CD4-positive, alpha-beta T cell (primary cell): ENCODE measurements around the gene ZNF41. TPM values are rescaled to one million over a fixed set of nuclear protein-coding genes. Genes with fewer than 3 reads are reported as not detected.

Source experiments
- ATAC-seq: fragments of 200-7000 bp; cut with Tn5 transposase; one replicate; pipeline ENCODE4 v1.10.0; 2022; ENCODE audit warnings: mild to moderate bottlenecking; ENCODE audit not compliant: poor library complexity
- CTCF ChIA-PET: fragments of 350-600 bp; sonication (Branson Sonifier 250); formaldehyde crosslinking; loops from one replicate; lab custom pipeline; 2021; ENCODE audit warnings: antibody characterized with exemption, inconsistent platforms; lab: Charles Lee
- POLR2A ChIA-PET: fragments of 350-600 bp; sonication (Branson Sonifier 250); formaldehyde crosslinking; loops from one replicate; lab custom pipeline; 2021; ENCODE audit warnings: antibody characterized with exemption, inconsistent platforms; lab: Charles Lee
- DNase-seq, 14 experiments: peaks; one replicate each; pipeline ENCODE4 v3.0.0-alpha.2; 2013 to 2020; ENCODE audit warnings: mixed read lengths in 2 of 14
- H3K27ac ChIP-seq, 2 donors: one replicate each; pipeline versions ENCODE4 v1.5.1 to v1.7.0; 2013; ENCODE audit warnings: low read length in 2 of 2, low read depth in 1 of 2, mild to moderate bottlenecking in 1 of 2
- H3K27me3 ChIP-seq, 2 experiments: 1 replicate in 1 of 2; 2 replicates in 1 of 2; pipeline versions ENCODE4 v1.6.1 to v1.7.0; 2013; ENCODE audit warnings: low read length in 2 of 2, control low read depth in 1 of 2, mild to moderate bottlenecking in 1 of 2, moderate library complexity in 1 of 2; ENCODE audit not compliant: insufficient read depth in 2 of 2, control insufficient read depth in 1 of 2
- H3K36me3 ChIP-seq: one replicate; pipeline ENCODE4 v1.6.1; 2013; ENCODE audit warnings: low read length, control low read depth; ENCODE audit not compliant: insufficient read depth
- H3K4me1 ChIP-seq: one replicate; pipeline ENCODE4 v1.6.1; 2013; ENCODE audit warnings: low read length, control low read depth; ENCODE audit not compliant: insufficient read depth
- H3K4me3 ChIP-seq: one replicate; pipeline ENCODE4 v1.5.1; 2013; ENCODE audit warnings: mild to moderate bottlenecking, low read length, moderate library complexity
- H3K9me3 ChIP-seq, 2 experiments: 1 replicate in 1 of 2; 2 replicates in 1 of 2; pipeline versions ENCODE4 v1.6.1 to v1.7.0; 2013; ENCODE audit warnings: low read length in 2 of 2, mild to moderate bottlenecking in 2 of 2, control low read depth in 1 of 2, moderate library complexity in 1 of 2; ENCODE audit not compliant: control insufficient read depth in 1 of 2, insufficient read depth in 1 of 2
- H3K27ac Mint-ChIP-seq: one replicate; pipeline ENCODE4 v1.8.0; 2020; ENCODE audit warnings: mixed read lengths
- H3K27me3 Mint-ChIP-seq: one replicate; pipeline ENCODE4 v1.8.0; 2021; ENCODE audit warnings: mixed read lengths
- H3K36me3 Mint-ChIP-seq: one replicate; pipeline ENCODE4 v1.8.0; 2021; ENCODE audit warnings: low read depth, mixed read lengths
- H3K4me1 Mint-ChIP-seq: one replicate; pipeline ENCODE4 v1.8.0; 2021; ENCODE audit warnings: low read depth, mixed read lengths
- H3K4me3 Mint-ChIP-seq: one replicate; pipeline ENCODE4 v1.8.0; 2020; ENCODE audit warnings: mild to moderate bottlenecking, mixed read lengths
- H3K9me3 Mint-ChIP-seq: one replicate; pipeline ENCODE4 v1.8.0; 2020; ENCODE audit warnings: mixed read lengths
- CTCF ChIP-seq: fragments of 200-600 bp; IDR thresholded peaks from one replicate; pipeline ENCODE4 v1.8.0; 2022; ENCODE audit warnings: antibody characterized with exemption, mild to moderate bottlenecking
- intact Hi-C, 2 experiments: fragments of 100-400 bp; cut with DNase I in 1 of 2; cut with micrococcal nuclease in 1 of 2; formaldehyde crosslinking; loops; one replicate each; pipeline versions ENCODE4 v1.15.1 to v1.9.0; 2023 to 2025; cut with DNase I, micrococcal nuclease
- total RNA-seq, 174 experiments: library from RNA in 2 of 174; stranded (reverse) in 2 of 174; gene quantifications; one replicate each; pipeline ENCODE4 v1.2.3 and lab custom pipeline; 2021 to 2026

ZNF41 gene
- total RNA-seq, 2 experiments from 2014 or later, result 3.1 to 3.9 TPM

- H3K27me3 ChIP-seq, result no peaks in the 10 kb centered on the region
- no peak for DNase-seq
- intact Hi-C loops, result no loop called here
- H3K4me3 ChIP-seq, result no peak overlapping the region
- ATAC-seq, result no peak
- no peak for TF ChIP-seq CTCF
- H3K9me3 Mint-ChIP-seq, result no peaks in the 10 kb centered on the region
- H3K27me3 Mint-ChIP-seq, result no peaks in the 10 kb centered on the region
- no peak overlapping the region for H3K4me3 Mint-ChIP-seq
- no peak overlapping the region for H3K27ac Mint-ChIP-seq
- POLR2A ChIA-PET, result no interaction called here
- H3K4me1 Mint-ChIP-seq, result peaks cover under 1% of the 10 kb centered on the region
- no peaks in the 10 kb centered on the region for H3K36me3 Mint-ChIP-seq
- H3K36me3 ChIP-seq, result no peaks in the 10 kb centered on the region
- CTCF ChIA-PET, result no interaction called here
- H3K9me3 ChIP-seq, result no peaks in the 10 kb centered on the region
- H3K27ac ChIP-seq, result no peak overlapping the region
- no peaks in the 10 kb centered on the region for H3K4me1 ChIP-seq
Observed at GRCh38 chrX:47507153-47507867, 24.3 kb upstream of the ZNF41 start.

GRCh38 chrX:47503151-47503550 is 20.1 kb upstream of the ZNF41 start:
- CTCF ChIA-PET, result interaction anchor here (0.6 kb wide), 1 partner anchor 45 kb away, joined by 4 read pairs; no protein-coding TSS in a partner anchor
- no peak overlapping the region for H3K4me3 Mint-ChIP-seq
- ATAC-seq (no peak), DNase-seq (no peak)
- no peaks in the 10 kb centered on the region for H3K36me3 ChIP-seq
- H3K36me3 Mint-ChIP-seq, result no peaks in the 10 kb centered on the region
- H3K27me3 Mint-ChIP-seq, result no peaks in the 10 kb centered on the region
- no peak for TF ChIP-seq CTCF
- POLR2A ChIA-PET, result no interaction called here
- H3K27ac Mint-ChIP-seq, result no peak overlapping the region
- H3K4me3 ChIP-seq, result no peak overlapping the region
- no peak overlapping the region for H3K27ac ChIP-seq
- H3K4me1 ChIP-seq, result no peaks in the 10 kb centered on the region
- no peaks in the 10 kb centered on the region for H3K4me1 Mint-ChIP-seq
- no peaks in the 10 kb centered on the region for H3K9me3 Mint-ChIP-seq
- no peaks in the 10 kb centered on the region for H3K9me3 ChIP-seq
- intact Hi-C loops, result no loop called here
- no peaks in the 10 kb centered on the region for H3K27me3 ChIP-seq

- Histone ChIP-seq H3K9me3 (no peaks in the 10 kb centered on the region), H3K4me1 (no peaks in the 10 kb centered on the region), H3K36me3 (no peaks in the 10 kb centered on the region), H3K27ac (no peak overlapping the region), H3K4me3 (no peak overlapping the region), H3K27me3 (no peaks in the 10 kb centered on the region)
- CTCF ChIA-PET, result no interaction called here
- POLR2A ChIA-PET, result no interaction called here
- Mint-ChIP-seq H3K4me1 (no peaks in the 10 kb centered on the region), H3K36me3 (no peaks in the 10 kb centered on the region), H3K9me3 (no peaks in the 10 kb centered on the region), H3K4me3 (no peak overlapping the region), H3K27ac (no peak overlapping the region), H3K27me3 (no peaks in the 10 kb centered on the region)
- no peak for ATAC-seq
- intact Hi-C loops, result no loop called here
- DNase-seq, result no peak
- no peak for TF ChIP-seq CTCF
Observed at GRCh38 chrX:47502316-47503125, 19.5 kb upstream of the ZNF41 start.
